NK-92 (cell line): ENCODE measurements around the gene MELTF.

Experiments used
- DNase-seq: peaks from one replicate; lab custom pipeline; 2025; ENCODE audit not compliant: unreplicated experiment; lab: John Stamatoyannopoulos, UW

The MELTF gene

DNA sequence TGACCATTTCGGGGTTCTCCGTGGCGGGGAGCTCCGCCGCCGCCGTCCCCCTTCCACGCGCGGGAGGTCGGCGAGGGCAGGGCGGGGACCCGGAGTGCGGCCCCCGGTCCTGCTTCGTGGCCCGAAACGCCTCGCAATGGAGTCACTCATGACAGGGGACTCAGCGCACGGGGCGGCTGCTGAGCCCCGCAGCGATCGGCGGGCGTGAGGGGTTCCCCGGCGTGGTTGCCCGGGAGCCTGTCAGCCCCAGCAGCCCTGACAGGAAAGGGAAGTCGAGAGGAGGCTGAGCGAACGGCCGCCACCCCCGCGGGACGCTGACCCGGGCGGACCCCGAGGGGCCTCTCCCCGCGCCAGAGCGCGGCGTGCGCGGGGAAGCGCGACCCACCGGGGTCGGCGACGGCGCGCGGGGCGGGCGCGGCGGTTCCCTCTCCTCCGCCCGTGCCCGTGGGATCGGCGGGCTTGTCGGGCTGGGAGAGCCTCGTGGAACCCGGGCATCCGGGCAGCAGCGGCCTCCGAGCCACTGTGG lies 60.4 kb downstream of the MELTF start:
- no peak for DNase-seq

DNA sequence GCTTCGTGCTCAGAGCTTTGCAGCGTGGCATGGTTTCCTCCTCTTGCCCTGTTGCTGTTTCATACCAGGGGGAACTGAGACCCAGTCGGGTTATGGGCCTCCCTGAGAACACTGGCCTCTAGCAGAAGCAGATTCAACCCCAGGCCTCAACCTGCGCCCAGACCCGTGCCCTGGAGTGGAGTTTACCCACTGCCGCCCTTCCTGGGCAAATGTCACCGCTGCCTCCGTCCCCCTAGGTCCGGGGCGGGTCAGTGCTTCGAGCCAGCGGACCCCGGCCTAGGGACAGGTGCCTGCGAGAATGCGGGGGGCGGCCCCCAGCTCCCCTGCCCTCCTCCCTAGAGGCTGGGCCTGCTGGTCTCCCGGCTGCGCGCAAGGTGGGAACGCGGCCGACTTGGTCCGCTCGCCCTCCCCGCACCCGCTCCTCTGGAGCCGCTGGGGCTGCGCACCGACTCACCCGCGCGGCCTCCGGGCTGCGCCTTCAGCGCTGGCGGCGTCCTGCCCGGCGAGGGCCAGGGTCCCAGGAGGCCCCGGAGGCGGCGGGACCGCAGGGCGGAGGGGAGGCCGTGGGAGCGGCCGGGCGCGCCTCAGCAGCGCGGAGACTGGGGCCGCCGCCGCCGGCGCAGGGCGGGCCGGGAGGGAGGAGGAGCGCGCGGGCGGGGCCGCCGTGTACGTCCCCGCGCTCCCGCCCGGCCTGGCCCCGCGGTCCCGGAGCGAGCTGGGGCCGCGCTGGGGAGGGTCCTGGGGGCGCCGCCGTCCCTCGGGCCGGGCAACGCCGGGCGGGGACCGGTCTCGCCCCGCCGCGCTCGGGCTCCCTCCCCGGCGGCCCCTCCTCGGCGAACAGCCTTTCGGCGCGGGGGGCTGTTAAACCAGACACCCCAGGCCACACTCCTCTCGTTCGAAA lies 61.1 kb downstream of the MELTF start, which contains the start of gene PIGZ:
PIGZ (minus strand) TSS at position 601 of the 901 bp plus-strand sequence. CDS start 16,802 bp downstream, outside the sequence.
- no peak for DNase-seq

DNA sequence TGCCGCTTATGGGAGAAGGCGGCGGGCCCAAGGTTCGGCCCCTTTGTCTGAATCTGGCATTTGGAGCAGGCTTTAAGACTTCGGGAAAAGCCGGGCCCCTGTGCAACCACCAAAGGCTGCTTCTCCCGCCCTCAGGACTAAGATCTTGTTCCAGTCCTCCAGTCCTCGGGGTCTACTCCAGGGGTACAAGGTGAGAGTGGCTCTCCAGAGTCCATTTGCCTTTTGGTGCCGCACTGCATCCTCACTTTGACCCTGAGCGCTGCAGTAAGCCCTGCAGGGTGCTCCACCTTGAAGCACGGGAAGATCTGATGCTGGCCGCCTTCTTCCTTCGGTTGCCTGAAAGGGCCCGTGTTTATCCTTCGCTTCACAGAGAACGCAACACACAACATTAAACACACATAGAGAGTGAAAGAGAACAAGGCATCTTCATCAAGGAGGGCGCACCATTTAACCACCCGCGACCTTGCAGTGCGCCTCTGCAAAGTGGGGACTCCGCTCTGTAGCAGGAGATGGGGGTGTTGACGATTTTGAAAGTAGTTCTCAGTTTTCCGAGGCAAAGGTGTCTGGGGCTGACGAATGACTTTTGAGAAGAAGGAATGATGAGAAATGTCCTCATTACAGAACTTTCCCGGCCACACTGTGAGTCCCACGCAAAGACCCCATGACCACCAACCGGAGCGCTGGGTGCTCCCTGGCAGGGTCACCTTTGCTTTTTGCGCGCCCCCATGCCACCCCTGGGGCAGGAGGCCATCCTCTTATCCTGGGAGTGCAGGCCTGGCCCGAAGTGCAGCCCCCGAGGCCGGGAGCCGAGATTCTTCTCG lies 62.0 kb downstream of the MELTF start:
- no peak for DNase-seq

DNA sequence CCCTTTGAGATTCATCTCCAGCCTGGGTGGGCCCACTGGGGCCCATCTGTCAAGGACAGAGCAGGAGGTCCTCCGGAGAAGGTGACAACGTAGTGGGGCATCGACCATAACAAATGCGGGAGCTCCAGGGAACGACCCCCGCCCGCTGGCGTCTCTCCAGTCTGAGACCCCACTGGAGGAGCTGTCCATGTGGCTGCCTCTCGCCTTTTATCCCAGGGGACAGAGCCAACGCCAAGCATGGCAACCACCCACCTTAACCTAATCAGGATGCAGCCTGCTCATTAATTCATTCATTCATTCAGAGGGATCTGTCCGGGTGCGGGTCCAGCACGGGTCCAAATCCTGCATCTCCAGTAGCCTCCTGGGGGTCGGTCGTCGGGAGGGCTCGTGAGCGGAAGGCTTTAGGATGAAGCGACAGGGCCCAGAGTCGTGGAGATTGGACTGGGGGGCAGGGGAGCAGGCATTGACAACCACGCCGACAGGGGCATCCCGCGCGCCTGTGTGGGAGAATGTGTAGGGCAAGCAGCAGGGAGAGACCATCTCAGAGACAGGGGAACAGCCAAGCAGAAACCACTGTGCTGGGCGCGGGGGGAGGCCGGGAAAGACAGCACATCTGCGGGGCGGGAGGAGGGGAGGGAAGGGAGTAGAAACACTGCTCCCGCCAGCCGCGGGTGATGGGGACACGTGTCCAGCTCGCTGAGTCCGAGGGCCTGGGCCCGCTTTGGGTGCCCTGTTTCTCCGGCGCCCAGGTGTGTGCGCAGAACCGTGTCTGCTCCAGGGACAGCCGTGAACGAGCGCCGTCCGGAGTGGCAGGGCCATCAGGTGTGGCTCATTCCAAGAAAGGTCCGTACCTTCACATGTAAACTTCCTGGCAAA lies 62.9 kb downstream of the MELTF start:
- no peak for DNase-seq

DNA sequence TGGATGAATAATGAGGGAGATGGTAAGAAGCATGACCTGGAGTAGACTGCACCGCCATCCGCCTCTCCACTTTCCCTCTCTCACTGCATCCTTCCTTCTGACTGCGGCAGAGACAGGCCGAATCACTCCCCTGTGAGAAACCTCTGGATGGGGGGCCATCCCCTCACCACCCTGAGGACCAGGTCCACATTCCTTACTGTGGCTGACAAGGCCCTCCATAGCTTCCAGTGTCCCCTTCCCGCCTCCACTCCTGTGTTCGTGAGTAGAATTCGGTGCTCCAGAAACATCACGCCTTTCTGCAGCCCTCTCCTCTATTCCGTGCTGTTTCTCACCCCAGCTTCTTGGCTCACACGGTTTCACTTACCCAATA lies 63.8 kb downstream of the MELTF start:
- no peak for DNase-seq

DNA sequence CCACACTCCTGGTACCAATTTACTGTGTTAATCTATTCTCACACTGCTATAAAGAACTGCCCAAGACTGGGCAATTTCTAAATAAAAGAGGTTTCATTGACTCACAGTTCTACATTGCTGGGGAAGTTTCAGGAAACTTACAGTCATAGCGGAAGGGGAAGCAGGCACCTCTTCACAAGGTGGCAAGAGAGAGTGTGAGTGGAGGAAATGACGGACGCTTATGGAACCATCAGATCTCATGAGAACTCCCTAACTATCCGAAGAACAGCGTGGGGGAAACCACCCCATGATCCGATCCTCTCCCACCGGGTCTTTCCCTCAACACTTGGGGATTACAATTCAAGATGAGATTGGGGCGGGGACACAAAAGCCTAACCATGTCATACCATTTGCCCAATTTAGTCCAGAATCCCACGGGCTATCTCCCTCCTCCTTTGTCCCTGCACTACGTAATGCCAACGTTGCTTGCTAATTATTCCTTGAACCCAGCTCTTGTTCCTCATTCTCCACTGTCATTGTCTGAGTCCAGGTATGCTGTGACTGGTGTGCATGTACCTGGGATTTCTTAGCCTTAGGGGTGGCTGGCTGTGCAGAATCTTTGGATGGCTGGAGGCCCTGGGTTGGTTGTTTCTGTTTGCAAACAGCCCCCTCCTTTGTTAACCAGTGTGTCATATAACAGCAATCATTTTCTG lies 64.4 kb downstream of the MELTF start:
- no peak for DNase-seq

DNA sequence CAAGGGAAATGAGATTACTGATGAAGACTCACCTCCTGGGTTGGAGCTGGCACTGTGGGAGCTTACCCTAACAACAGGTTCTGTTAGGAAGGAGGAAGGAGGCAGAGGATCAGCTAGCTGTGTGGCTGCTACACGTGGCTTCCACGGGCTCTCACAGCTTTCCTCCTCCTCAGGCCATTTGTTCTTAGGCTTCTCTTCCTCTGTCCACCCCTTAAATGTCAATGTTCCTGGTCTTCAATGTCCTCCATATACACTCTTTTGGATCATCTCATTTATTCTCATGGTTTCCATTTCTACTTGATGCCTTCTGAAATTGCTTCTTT lies 66.0 kb downstream of the MELTF start:
- no peak for DNase-seq

DNA sequence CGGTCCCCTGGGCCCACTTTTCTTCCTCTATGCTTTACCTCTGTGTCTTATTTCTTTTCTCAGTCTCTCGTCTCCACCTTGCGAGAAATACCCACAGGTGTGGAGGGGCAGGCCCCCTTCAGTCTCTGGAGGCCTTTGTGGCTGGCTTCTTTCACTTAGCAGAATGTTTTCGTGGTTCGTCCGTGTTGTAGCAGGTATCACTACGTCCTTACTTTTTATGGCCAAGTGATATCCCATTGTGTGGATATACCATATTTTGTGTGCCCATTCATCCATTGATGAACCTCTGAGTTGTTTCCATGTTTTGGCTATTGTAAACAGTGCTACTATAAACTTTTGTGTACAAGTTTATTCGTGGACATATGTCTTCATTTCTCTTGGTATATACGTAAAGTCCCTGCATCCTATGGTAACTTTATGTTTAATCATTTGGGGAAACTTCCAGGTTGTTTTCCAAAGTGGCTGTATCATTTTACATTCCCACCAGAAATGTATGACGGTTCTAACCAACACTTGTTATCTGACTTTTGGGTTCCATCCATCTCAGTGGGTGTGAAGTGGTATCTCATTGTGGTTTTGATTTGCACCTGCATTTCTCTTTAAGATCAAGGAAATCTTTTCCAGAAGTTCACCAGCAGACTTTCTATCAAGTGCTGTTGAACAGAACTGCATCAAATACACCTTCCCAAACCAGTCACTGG lies 66.5 kb downstream of the MELTF start:
- DNase-seq: no peak

DNA sequence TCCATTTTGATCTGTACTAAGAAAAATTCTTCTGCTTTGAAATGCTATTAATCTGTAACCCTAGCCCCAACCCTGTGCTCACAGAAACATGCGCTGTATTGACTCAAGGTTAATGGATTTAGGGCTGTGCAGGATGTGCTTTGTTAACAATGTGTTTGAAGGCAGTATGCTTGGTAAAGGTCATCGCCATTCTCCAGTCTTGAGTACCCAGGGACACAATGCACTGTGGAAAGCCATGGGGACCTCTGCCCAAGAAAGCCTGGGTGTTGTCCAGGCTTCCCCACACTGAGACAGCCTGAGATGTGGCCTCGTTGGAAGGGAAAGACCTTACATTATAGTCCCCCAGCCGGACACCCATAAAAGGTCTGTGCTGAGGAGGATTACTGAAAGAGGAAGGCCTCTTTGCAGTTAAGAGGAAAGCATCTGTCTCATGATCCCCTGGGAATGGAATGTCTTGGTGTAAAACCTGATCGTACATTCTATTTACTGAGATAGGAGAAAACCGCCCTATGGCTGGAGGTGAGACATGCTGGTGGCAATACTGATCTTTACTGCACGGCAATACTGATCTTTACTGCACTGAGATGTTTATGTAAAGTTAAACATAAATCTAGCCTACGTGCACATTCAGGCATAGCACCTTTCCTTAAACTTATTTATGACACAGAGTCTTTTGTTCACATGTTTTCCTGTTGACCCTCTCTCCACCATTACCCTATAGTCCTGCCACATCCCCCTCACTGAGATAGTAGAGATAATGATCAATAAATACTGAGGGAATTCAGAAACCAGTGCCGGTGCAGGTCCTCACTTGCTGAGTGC lies 67.3 kb downstream of the MELTF start:
- DNase-seq: no peak

DNA sequence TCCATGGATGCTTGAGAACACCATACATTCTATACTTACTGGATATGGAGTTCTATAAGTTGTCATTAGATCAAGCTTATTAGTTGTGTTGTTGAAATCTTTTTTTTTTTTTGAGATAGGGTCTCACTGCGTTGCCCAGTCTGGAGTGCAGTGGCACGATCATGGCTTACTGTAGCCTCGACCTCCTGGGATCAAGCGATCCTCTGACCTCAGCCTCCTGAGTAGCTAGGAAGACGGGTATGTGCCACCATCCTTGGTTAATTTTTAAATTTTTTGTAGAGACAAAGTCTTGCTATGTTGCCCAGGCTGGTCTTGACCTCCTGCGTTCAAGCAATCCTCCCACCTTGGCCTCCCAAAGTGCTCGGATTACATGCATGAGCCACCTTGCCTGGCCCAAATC lies 74.8 kb downstream of the MELTF start:
- no peak for DNase-seq
